ENCODE measurements around the gene ADAMTS12. TPM values are rescaled to one million over a fixed set of nuclear protein-coding genes. Genes with fewer than 3 reads are reported as not detected.

ADAMTS12 gene
- polyA plus RNA-seq, 1 experiment: 46.8 TPM

GRCh38 chr5:33614039-33614438, 277.8 kb downstream of the ADAMTS12 start:
- POLR2A ChIA-PET: no interaction called here

GRCh38 chr5:33612386-33612785, 279.4 kb downstream of the ADAMTS12 start:
- H3K9me3 ChIP-seq (ENCODE audit: control insufficient read depth, insufficient read depth, low read length): no peaks in the 10 kb centered on the region
- H3K4me3 ChIP-seq (ENCODE audit: low read depth, low read length): no peak overlapping the region
- ChIA-PET POLR2A (no interaction called here), CTCF (interaction anchor here (1.2 kb wide), 1 partner anchor 12 kb away, joined by 3 read pairs; no protein-coding TSS in a partner anchor)
- DNase-seq (ENCODE audit: low read depth, low spot score): peak; percentile 20
- H3K27ac ChIP-seq (ENCODE audit: low read depth, low read length): peak overlapping the region; percentile 53
- TF ChIP-seq CTCF (IDR thresholded peaks at IDR 0.05; ENCODE audit: low read depth, low read length): no peak
- no peaks in the 10 kb centered on the region for H3K27me3 ChIP-seq (ENCODE audit: control insufficient read depth, insufficient read depth, low read length)

More at GRCh38 chr5:33614039-33614438, 277.8 kb downstream of the ADAMTS12 start:
- Histone ChIP-seq H3K4me3 (ENCODE audit: low read depth, low read length) (no peak overlapping the region), H3K27ac (ENCODE audit: low read depth, low read length) (no peak overlapping the region), H3K27me3 (ENCODE audit: control insufficient read depth, insufficient read depth, low read length) (no peaks in the 10 kb centered on the region), H3K9me3 (ENCODE audit: control insufficient read depth, insufficient read depth, low read length) (no peaks in the 10 kb centered on the region)
- TF ChIP-seq CTCF (IDR thresholded peaks at IDR 0.05; ENCODE audit: low read depth, low read length): no peak
- DNase-seq (ENCODE audit: low read depth, low spot score): no peak
- CTCF ChIA-PET: interaction anchor here (0.6 kb wide), 1 partner anchor 321 kb away, joined by 4 read pairs; no protein-coding TSS in a partner anchor

- Histone ChIP-seq H3K27ac (ENCODE audit: low read depth, low read length) (peak overlapping the region; percentile 53), H3K4me3 (ENCODE audit: low read depth, low read length) (no peak overlapping the region), H3K9me3 (ENCODE audit: control insufficient read depth, insufficient read depth, low read length) (no peaks in the 10 kb centered on the region), H3K27me3 (ENCODE audit: control insufficient read depth, insufficient read depth, low read length) (no peaks in the 10 kb centered on the region)
- TF ChIP-seq CTCF (IDR thresholded peaks at IDR 0.05; ENCODE audit: low read depth, low read length): no peak
- ChIA-PET POLR2A (no interaction called here), CTCF (interaction anchor here (0.7 to 1.2 kb wide), 2 partner anchors 12 to 23 kb away, joined by 3 read pairs; no protein-coding TSS in a partner anchor)
- DNase-seq (ENCODE audit: low read depth, low spot score): peak; percentile 23
Measured at GRCh38 chr5:33611877-33612276, 279.9 kb downstream of the ADAMTS12 start.

GRCh38 chr5:33608344-33609041, 283.3 kb downstream of the ADAMTS12 start:
- ChIA-PET CTCF (interaction anchor here (0.7 to 1.0 kb wide), 2 partner anchors 21 to 326 kb away, joined by 4 to 5 read pairs; no protein-coding TSS in a partner anchor), POLR2A (no interaction called here)
- Histone ChIP-seq H3K27me3 (ENCODE audit: control insufficient read depth, insufficient read depth, low read length) (no peaks in the 10 kb centered on the region), H3K4me3 (ENCODE audit: low read depth, low read length) (no peak overlapping the region), H3K9me3 (ENCODE audit: control insufficient read depth, insufficient read depth, low read length) (no peaks in the 10 kb centered on the region), H3K27ac (ENCODE audit: low read depth, low read length) (no peak overlapping the region)
- no peak for TF ChIP-seq CTCF (IDR thresholded peaks at IDR 0.05; ENCODE audit: low read depth, low read length)
- DNase-seq (ENCODE audit: low read depth, low spot score): no peak

- DNase-seq (ENCODE audit: low read depth, low spot score): no peak
- Histone ChIP-seq H3K27me3 (ENCODE audit: control insufficient read depth, insufficient read depth, low read length) (no peaks in the 10 kb centered on the region), H3K9me3 (ENCODE audit: control insufficient read depth, insufficient read depth, low read length) (no peaks in the 10 kb centered on the region), H3K4me3 (ENCODE audit: low read depth, low read length) (no peak overlapping the region), H3K27ac (ENCODE audit: low read depth, low read length) (no peak overlapping the region)
- TF ChIP-seq CTCF (IDR thresholded peaks at IDR 0.05; ENCODE audit: low read depth, low read length): no peak
- CTCF ChIA-PET: no interaction called here
- POLR2A ChIA-PET: no interaction called here
Measured at GRCh38 chr5:33604503-33604902, 287.3 kb downstream of the ADAMTS12 start.
